Renal pelvis (tissue), 4 donors: ENCODE results near the gene SEMA5A. TPM values are rescaled to one million over a fixed set of nuclear protein-coding genes. Genes with fewer than 3 reads are reported as not detected.
"Not testable (repeated sequence)": the region's sequence is repeated elsewhere in the genome, so short reads cannot be mapped to it uniquely, and the experiment has no call there.

Experiments used
- DNase-seq: peaks from one replicate; pipeline ENCODE4 v3.0.0-alpha.2; 2013
- polyA plus RNA-seq, 3 donors: library from polyadenylated mRNA; unstranded; fragments of 120-200 nt; gene quantifications; one replicate each; pipeline ENCODE4 v1.2.1, GENCODE V29; 2013; ENCODE audit not compliant: insufficient read length in 3 of 3

Gene SEMA5A
- polyA plus RNA-seq, 3 donors = 32.5 to 44.8 (median 42.8) TPM

DNA sequence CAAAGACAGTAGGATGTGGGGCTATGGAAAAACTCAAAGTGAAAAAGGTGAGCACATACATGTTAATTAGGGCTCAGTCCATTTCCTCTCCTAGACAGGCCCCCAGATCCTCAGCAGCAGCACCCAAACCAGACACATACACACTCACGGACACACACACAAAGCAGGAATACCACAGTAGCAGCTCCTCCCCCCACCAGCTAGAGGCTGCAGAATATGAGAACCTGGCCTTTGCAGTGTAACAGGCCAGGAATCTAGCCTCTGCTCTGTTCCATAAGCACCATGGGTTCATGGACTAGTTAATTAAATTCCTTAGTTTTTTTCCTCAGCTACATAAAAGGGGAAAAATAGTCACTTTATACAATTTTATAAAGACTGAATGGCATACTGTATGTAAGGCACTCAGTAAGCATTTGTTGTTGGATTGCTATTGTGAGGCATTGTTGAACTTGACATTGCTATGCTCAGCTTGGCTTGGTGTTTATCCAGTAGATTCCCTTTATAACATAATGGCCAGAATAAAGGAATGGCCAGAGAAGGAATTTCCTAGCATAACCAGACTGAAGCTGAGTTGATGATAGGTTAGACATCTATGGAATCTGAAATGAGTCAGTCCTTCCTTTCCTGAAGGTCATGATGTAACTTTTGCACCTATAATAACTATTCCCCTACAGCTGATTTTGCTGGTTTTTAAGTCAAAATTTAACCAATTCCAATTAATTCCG is 186.8 kb downstream of the SEMA5A start:
- DNase-seq = no peak

DNA sequence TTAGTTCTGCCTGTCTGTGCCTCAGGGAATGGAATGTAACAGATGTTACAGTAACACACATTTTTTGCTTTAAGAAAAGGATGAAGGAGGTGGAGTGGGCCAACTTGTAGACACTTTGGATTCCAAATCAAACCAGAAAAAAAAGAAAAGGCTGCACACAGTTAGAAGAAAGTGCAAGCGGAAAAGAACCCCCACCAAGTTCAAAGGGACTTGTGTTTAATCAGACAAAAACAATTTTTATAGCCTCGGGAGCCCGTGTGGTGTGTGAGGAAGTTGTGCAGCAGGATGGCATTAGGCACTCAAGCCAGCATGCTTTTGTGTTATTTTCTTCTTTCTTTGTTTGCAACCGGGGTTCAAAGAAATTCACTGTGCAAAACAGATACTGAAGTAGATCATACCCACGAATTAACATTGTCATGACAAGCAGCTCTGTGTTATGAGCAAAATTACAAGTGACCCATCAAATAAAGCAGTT is 189.5 kb downstream of the SEMA5A start:
- DNase-seq = no peak

DNA sequence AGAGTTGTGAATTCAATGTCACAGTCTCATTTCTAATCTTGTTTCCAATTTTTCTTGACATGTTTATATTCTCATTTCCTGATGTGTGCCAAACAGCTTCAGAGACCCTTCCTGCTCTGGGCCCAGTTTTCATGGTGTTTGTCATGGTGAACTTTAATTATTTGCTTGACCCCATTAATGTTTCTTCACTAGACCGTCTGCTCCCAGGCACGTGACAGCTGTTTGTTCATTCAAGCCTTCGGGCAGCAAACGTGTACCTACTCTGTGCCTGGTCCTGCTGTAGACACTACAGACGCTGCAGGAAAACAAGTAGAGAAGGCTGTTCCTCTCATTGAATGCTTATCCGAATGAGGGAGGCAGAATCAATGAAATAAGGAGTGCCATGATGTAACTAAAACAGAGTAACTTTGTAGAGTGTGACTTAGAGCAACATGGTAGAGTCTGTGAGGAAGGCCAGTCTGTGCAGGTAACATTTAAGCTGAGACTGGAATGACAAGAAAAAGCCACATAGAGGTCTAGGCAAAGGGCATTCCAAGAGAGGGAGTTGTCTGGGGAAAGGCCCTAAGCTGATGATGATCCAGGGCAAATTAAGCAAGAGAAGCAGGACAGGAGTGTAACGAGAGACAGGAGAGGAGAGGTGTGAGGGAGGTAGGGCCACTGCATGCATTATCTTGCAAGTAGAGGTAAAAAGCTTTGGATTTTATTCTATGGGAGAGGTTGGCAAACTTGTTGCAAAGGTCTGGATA is 191.4 kb downstream of the SEMA5A start:
- no peak for DNase-seq

- DNase-seq = not testable (repeated sequence)
Measured at GRCh38 chr5:9353048-9353447, 192.8 kb downstream of the SEMA5A start.

DNA sequence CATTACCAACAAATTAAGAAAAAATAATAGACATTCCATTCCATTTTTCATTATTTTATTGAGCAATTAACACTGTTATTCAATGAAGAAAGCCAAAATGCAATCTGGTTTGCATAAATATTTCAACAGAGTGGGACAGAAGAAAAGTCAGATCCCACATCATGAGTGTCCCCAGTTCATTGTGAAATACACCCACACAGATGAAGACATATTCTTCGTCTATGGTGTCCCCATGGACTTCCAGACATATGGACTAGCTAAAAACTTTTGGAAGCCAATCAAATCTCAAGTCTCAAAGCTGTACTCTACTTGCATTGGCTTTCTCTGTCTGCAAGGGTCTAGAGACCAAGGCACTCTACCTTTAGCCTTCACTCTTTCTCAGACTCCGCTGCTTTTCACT is 194.3 kb downstream of the SEMA5A start:
- DNase-seq = no peak

DNA sequence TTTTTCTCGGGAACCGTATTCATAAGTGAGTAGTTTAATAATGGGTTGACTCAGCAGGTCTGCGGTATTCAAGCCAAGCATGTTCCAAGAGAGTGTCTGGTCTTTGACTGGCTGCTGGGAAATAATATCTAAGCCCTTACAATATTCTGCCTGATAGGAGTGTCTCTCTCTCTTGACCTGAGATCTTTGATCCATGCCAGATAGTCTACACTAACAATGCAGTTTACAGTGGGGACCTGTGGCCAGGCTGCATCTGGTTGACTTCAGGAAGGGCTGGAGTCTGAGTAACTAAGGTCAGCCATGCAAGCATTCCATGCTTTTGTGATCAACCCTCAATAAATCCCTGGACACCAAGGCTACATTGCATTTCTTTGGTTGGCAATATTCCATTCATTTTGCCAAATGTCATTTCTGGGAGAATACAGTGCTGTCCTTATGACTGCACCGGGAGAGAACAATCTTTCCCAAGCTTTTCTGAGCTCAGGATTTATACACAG is 195.5 kb downstream of the SEMA5A start:
- DNase-seq = no peak

DNA sequence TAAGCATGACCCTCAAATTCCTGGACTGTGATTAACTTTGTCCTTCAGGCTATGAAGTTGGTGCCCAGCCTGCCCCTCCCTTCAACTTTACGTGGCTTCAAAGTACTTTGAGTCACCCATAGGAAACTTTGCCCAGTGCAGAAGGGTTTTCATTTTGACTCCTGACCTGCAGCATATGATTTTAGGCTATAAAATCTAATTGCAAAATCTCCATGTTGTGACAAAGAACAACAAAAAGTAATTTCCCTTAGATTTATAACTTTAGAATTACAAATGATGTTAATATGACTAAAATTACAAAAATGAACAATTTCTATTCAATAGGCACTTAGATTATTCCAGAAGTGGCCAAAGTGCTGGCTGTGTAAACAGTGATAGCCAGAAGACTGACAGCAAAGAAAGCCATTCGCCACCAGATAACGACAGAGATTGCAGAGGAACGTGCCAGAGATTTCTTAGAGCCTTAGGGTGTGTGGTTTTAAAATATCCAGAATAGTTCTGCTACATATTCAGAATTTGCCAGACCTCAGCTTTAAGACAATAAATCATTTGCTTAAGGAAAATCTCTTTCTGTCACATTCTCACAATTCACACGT is 197.4 kb downstream of the SEMA5A start:
- DNase-seq = no peak

GRCh38 chr5:9347541-9348295 is 198.2 kb downstream of the SEMA5A start:
- DNase-seq = no peak

- DNase-seq = no peak
Measured at GRCh38 chr5:9347032-9347431, 198.8 kb downstream of the SEMA5A start.

DNA sequence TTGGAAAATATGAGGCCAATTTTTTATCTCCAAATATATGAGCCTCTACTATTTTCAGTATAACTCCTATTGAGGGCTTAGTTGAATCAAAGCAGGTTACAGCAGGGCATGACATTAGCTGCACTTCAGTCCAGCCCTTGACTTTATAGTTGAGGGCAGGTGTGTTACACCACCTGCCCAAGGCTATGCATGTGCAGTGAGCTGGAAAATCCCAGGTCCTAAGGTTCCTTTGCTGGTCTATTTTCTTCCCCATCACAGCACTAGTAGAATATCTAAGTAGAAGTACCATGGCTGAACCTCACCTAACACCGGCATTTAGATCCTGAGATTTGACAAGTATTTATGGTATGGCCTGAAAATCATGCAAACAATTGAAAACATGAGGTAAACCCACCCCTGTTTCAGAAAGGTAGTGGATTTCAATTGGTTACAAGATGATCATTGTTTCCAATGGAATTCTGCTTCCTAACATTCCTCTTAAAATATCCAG is 201.1 kb downstream of the SEMA5A start:
- DNase-seq = no peak

DNA sequence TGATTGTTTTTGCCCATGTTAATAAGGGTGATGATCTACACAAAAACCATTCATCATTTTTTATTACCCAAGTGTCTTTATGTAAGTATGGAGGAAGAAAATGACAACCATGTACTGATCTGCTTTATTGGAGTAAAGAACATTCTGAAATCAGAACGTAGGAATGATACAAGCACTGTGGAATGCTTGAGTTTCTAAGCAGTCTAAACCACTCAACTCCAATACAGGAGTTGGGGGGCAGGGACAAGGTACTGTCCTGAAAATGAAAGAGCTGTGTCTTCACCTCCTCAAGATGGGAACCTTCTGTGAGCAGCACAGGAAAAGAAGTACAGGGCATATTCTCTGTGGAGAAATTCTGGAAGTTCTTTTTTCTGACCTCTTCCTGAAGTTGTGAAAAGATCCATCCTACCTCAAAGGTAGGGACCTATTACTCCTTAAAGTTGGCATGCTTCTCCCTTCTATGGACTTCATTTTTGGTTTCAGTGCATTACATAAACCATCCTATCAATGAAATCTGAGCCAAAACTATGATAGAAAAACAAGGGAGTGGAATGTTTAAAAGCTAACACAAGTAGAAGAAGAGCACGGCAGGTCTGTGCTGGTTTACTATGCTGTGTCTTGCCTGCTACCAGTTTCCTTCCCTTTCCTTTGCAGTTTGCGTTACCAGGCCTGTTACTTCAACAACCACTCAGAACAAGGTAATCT is 202.6 kb downstream of the SEMA5A start:
- no peak for DNase-seq

GRCh38 chr5:9342161-9342787 is 203.6 kb downstream of the SEMA5A start:
- DNase-seq = no peak

GRCh38 chr5:9340085-9340484 is 205.8 kb downstream of the SEMA5A start:
- DNase-seq = no peak

- DNase-seq = no peak
Measured at GRCh38 chr5:9339206-9339818, 206.6 kb downstream of the SEMA5A start.

DNA sequence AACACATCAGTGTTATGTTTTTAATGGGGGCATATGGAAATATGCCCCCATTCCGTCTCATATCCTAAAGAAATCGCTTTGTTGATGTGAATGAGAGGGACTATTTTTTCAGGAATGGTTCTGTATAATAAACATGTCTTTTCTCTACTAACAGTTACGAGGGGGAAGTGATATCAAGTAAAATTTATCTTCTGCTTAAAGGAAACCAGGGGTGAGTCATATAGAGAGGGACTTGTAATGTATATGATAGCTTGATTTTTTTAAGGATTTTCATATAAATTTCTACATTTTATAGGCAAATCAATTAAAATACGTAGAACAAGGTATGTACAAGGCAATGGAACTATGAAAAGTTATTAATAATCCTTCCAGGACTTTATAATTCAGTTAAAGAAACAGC is 207.1 kb downstream of the SEMA5A start:
- no peak for DNase-seq

- DNase-seq = no peak
Measured at GRCh38 chr5:9337928-9338595, 207.8 kb downstream of the SEMA5A start.

DNA sequence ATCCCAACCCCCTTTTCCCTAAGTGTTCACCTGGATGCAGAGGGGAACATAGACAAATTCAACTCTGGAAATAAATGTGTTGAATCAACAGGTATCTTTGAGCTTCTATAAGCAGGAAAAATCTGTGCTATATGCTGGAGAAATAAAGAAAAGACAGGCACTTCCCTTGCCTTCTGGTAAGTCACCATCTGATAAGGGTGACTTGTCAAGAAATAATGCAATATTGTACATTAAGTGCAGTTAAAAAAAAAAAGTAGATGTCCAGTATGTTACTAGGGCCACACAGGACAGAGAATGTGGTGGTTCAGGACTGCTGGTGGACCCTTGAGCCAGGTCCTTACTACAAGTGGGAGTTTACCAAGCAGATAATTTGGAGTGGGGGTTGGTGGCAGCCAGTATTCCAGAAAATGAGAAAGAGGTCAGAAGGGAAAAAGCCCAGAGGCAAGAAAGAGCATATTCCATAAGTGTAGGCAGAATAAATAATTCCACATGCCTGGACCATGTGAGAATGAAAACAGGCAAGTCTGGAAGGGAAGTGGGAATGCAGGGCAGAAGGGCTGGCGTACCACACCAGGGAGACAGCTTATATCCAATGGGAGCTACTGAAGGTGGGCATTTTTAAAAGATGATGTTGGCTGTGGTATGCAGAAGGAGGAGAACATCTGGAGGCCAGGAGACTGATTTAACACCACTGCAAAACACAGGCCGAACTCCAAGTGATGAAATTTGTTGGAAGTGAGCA is 209.9 kb downstream of the SEMA5A start:
- no peak for DNase-seq

- no peak for DNase-seq
Measured at GRCh38 chr5:9335269-9335668, 210.6 kb downstream of the SEMA5A start.

DNA sequence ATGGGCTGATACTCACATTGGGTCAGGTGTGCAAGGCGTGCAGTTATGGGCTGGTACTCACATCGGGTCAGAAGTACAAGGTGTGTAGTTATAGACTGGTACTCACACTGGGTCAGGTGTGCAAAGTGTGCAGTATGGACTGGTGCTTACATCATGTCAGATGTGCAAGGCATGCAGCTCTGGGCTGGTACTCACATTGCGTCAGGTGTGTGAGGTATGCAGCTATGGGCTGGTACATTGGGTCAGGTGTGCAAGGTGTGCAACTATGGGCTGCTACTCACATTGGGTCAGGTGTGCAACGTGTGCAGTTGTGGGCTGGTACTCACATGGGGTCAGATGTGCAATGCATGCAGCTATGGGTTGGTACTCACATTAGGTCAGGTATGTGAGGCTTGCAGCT is 213.8 kb downstream of the SEMA5A start:
- DNase-seq = no peak
